Measurements from ENCODE around the gene COL23A1.

Gene COL23A1

GRCh38 chr5:178496214-178496613, 94.0 kb downstream of the COL23A1 start:
- no peak overlapping the region for H3K27ac ChIP-seq (replicated peaks; ENCODE audit: low read length)
- WGBS, 2 donors (ENCODE audit: extremely low coverage in 2 of 2, insufficient read length in 2 of 2, insufficient replicate concordance in 1 of 2), result no CpG with 5 or more reads among the region's 5 CpGs

GRCh38 chr5:178495706-178496105, 94.5 kb downstream of the COL23A1 start:
- no peak overlapping the region for H3K23ac ChIP-seq (ENCODE audit: low read depth, low read length, poor library complexity)
- H2BK5ac ChIP-seq (ENCODE audit: low read length), result no peak overlapping the region
- H3K27ac ChIP-seq (replicated peaks; ENCODE audit: low read length), result no peak overlapping the region
- no peaks in the 10 kb centered on the region for H3K27me3 ChIP-seq (ENCODE audit: control insufficient read depth in 3 of 3, insufficient read depth in 3 of 3, low read depth in 1 of 3, low read length in 3 of 3)
- H3K14ac ChIP-seq (ENCODE audit: low read length), result no peak overlapping the region
- H3K18ac ChIP-seq (ENCODE audit: low read length), result no peak overlapping the region
- no peak overlapping the region for H2BK15ac ChIP-seq (ENCODE audit: low read length)
- H3K9ac ChIP-seq (ENCODE audit: low read depth, low read length, poor library complexity), result no peak overlapping the region
- WGBS, 2 donors (ENCODE audit: extremely low coverage in 2 of 2, insufficient read length in 2 of 2, insufficient replicate concordance in 1 of 2), result no CpG with 5 or more reads among the region's 4 CpGs
- no peak overlapping the region for H3K4ac ChIP-seq (ENCODE audit: low read length)
- no peak overlapping the region for H3K4me2 ChIP-seq (ENCODE audit: insufficient read depth, low read length, poor library complexity, severe bottlenecking)
- no peak overlapping the region for H2BK120ac ChIP-seq (ENCODE audit: low read depth, low read length)
- no peak overlapping the region for H2AFZ ChIP-seq (ENCODE audit: low read length)
- no peak overlapping the region for H4K91ac ChIP-seq (ENCODE audit: low read depth, low read length, poor library complexity)
- no peak overlapping the region for H2AK5ac ChIP-seq (ENCODE audit: low read depth, low read length)
- H3K4me1 ChIP-seq (ENCODE audit: control insufficient read depth in 2 of 2, insufficient read depth in 1 of 2, low read depth in 1 of 2, low read length in 2 of 2), result no peaks in the 10 kb centered on the region
- no peak overlapping the region for H3K4me3 ChIP-seq (ENCODE audit: low read length in 2 of 2)
- DNase-seq (ENCODE audit: low spot score), result no peak
- no peak overlapping the region for H2BK12ac ChIP-seq (ENCODE audit: low read length)
- no peaks in the 10 kb centered on the region for H3K79me1 ChIP-seq (ENCODE audit: low read depth, low read length)
- H4K8ac ChIP-seq (ENCODE audit: low read depth, low read length), result no peak overlapping the region
- no peaks in the 10 kb centered on the region for H3K9me3 ChIP-seq (replicated peaks in 1 of 2; ENCODE audit: control insufficient read depth in 2 of 2, insufficient read depth in 1 of 2, low read depth in 1 of 2, low read length in 2 of 2)
- H3K36me3 ChIP-seq (replicated peaks in 1 of 2; ENCODE audit: control insufficient read depth in 2 of 2, insufficient read depth in 2 of 2, low read length in 2 of 2), result no peaks in the 10 kb centered on the region

More at GRCh38 chr5:178496214-178496613, 94.0 kb downstream of the COL23A1 start:
- Histone ChIP-seq H3K9me3 (replicated peaks in 1 of 2; ENCODE audit: control insufficient read depth in 2 of 2, insufficient read depth in 1 of 2, low read depth in 1 of 2, low read length in 2 of 2) (no peaks in the 10 kb centered on the region), H3K36me3 (replicated peaks in 1 of 2; ENCODE audit: control insufficient read depth in 2 of 2, insufficient read depth in 2 of 2, low read length in 2 of 2) (no peaks in the 10 kb centered on the region), H2BK12ac (ENCODE audit: low read length) (no peak overlapping the region), H3K14ac (ENCODE audit: low read length) (no peak overlapping the region), H4K91ac (ENCODE audit: low read depth, low read length, poor library complexity) (no peak overlapping the region), H3K4ac (ENCODE audit: low read length) (no peak overlapping the region), H3K23ac (ENCODE audit: low read depth, low read length, poor library complexity) (no peak overlapping the region), H3K9ac (ENCODE audit: low read depth, low read length, poor library complexity) (no peak overlapping the region), H3K18ac (ENCODE audit: low read length) (no peak overlapping the region), H2BK120ac (ENCODE audit: low read depth, low read length) (no peak overlapping the region), H3K4me2 (ENCODE audit: insufficient read depth, low read length, poor library complexity, severe bottlenecking) (no peak overlapping the region), H2AFZ (ENCODE audit: low read length) (no peak overlapping the region), H2BK15ac (ENCODE audit: low read length) (no peak overlapping the region), H3K27me3 (ENCODE audit: control insufficient read depth in 3 of 3, insufficient read depth in 3 of 3, low read depth in 1 of 3, low read length in 3 of 3) (no peaks in the 10 kb centered on the region), H2AK5ac (ENCODE audit: low read depth, low read length) (no peak overlapping the region), H3K79me1 (ENCODE audit: low read depth, low read length) (no peaks in the 10 kb centered on the region), H4K8ac (ENCODE audit: low read depth, low read length) (no peak overlapping the region), H3K4me3 (ENCODE audit: low read length in 2 of 2) (no peak overlapping the region), H2BK5ac (ENCODE audit: low read length) (no peak overlapping the region), H3K4me1 (ENCODE audit: control insufficient read depth in 2 of 2, insufficient read depth in 1 of 2, low read depth in 1 of 2, low read length in 2 of 2) (no peaks in the 10 kb centered on the region)
- DNase-seq (ENCODE audit: low spot score), result no peak

- DNase-seq (ENCODE audit: low spot score), result no peak
- no CpG with 5 or more reads among the region's 10 CpGs for WGBS, 2 donors (ENCODE audit: extremely low coverage in 2 of 2, insufficient read length in 2 of 2, insufficient replicate concordance in 1 of 2)
- Histone ChIP-seq H4K8ac (ENCODE audit: low read depth, low read length) (no peak overlapping the region), H3K14ac (ENCODE audit: low read length) (no peak overlapping the region), H3K18ac (ENCODE audit: low read length) (no peak overlapping the region), H3K27ac (replicated peaks; ENCODE audit: low read length) (no peak overlapping the region), H2BK120ac (ENCODE audit: low read depth, low read length) (no peak overlapping the region), H4K91ac (ENCODE audit: low read depth, low read length, poor library complexity) (no peak overlapping the region), H2AFZ (ENCODE audit: low read length) (no peak overlapping the region), H3K4me2 (ENCODE audit: insufficient read depth, low read length, poor library complexity, severe bottlenecking) (no peak overlapping the region), H3K27me3 (ENCODE audit: control insufficient read depth in 3 of 3, insufficient read depth in 3 of 3, low read depth in 1 of 3, low read length in 3 of 3) (no peaks in the 10 kb centered on the region), H3K9me3 (replicated peaks in 1 of 2; ENCODE audit: control insufficient read depth in 2 of 2, insufficient read depth in 1 of 2, low read depth in 1 of 2, low read length in 2 of 2) (peaks cover 0 to 7% of the 10 kb centered on the region in 2 donors), H3K4ac (ENCODE audit: low read length) (no peak overlapping the region), H2BK5ac (ENCODE audit: low read length) (no peak overlapping the region), H3K79me1 (ENCODE audit: low read depth, low read length) (no peaks in the 10 kb centered on the region), H3K23ac (ENCODE audit: low read depth, low read length, poor library complexity) (no peak overlapping the region), H3K4me3 (ENCODE audit: low read length in 2 of 2) (no peak overlapping the region), H3K36me3 (replicated peaks in 1 of 2; ENCODE audit: control insufficient read depth in 2 of 2, insufficient read depth in 2 of 2, low read length in 2 of 2) (no peaks in the 10 kb centered on the region), H3K4me1 (ENCODE audit: control insufficient read depth in 2 of 2, insufficient read depth in 1 of 2, low read depth in 1 of 2, low read length in 2 of 2) (peaks cover 3 to 5% of the 10 kb centered on the region in 2 donors), H2AK5ac (ENCODE audit: low read depth, low read length) (no peak overlapping the region), H2BK15ac (ENCODE audit: low read length) (no peak overlapping the region), H2BK12ac (ENCODE audit: low read length) (no peak overlapping the region), H3K9ac (ENCODE audit: low read depth, low read length, poor library complexity) (no peak overlapping the region)
Measured at GRCh38 chr5:178492278-178492677, 97.9 kb downstream of the COL23A1 start.

- no peak overlapping the region for H2BK15ac ChIP-seq (ENCODE audit: low read length)
- no peak overlapping the region for H2BK5ac ChIP-seq (ENCODE audit: low read length)
- H3K9ac ChIP-seq (ENCODE audit: low read depth, low read length, poor library complexity), result no peak overlapping the region
- no peak overlapping the region for H3K4me3 ChIP-seq (ENCODE audit: low read length in 2 of 2)
- H2AK5ac ChIP-seq (ENCODE audit: low read depth, low read length), result no peak overlapping the region
- no peaks in the 10 kb centered on the region for H3K79me1 ChIP-seq (ENCODE audit: low read depth, low read length)
- H3K23ac ChIP-seq (ENCODE audit: low read depth, low read length, poor library complexity), result no peak overlapping the region
- H3K4me1 ChIP-seq (ENCODE audit: control insufficient read depth in 2 of 2, insufficient read depth in 1 of 2, low read depth in 1 of 2, low read length in 2 of 2), result peaks cover 10 to 11% of the 10 kb centered on the region in 2 donors
- no peak overlapping the region for H3K18ac ChIP-seq (ENCODE audit: low read length)
- no peak overlapping the region for H3K27ac ChIP-seq (replicated peaks; ENCODE audit: low read length)
- H3K4ac ChIP-seq (ENCODE audit: low read length), result no peak overlapping the region
- no peak overlapping the region for H2AFZ ChIP-seq (ENCODE audit: low read length)
- H2BK12ac ChIP-seq (ENCODE audit: low read length), result no peak overlapping the region
- no peaks in the 10 kb centered on the region for H3K36me3 ChIP-seq (replicated peaks in 1 of 2; ENCODE audit: control insufficient read depth in 2 of 2, insufficient read depth in 2 of 2, low read length in 2 of 2)
- H3K4me2 ChIP-seq (ENCODE audit: insufficient read depth, low read length, poor library complexity, severe bottlenecking), result no peak overlapping the region
- H4K8ac ChIP-seq (ENCODE audit: low read depth, low read length), result no peak overlapping the region
- H3K27me3 ChIP-seq (ENCODE audit: control insufficient read depth in 3 of 3, insufficient read depth in 3 of 3, low read depth in 1 of 3, low read length in 3 of 3), result no peaks in the 10 kb centered on the region
- DNase-seq (ENCODE audit: low spot score), result no peak
- H4K91ac ChIP-seq (ENCODE audit: low read depth, low read length, poor library complexity), result no peak overlapping the region
- H3K14ac ChIP-seq (ENCODE audit: low read length), result no peak overlapping the region
- no peak overlapping the region for H2BK120ac ChIP-seq (ENCODE audit: low read depth, low read length)
- no CpG with 5 or more reads among the region's 11 CpGs for WGBS, 2 donors (ENCODE audit: extremely low coverage in 2 of 2, insufficient read length in 2 of 2, insufficient replicate concordance in 1 of 2)
- H3K9me3 ChIP-seq (replicated peaks in 1 of 2; ENCODE audit: control insufficient read depth in 2 of 2, insufficient read depth in 1 of 2, low read depth in 1 of 2, low read length in 2 of 2), result peaks cover 0 to 7% of the 10 kb centered on the region in 2 donors
Measured at GRCh38 chr5:178490935-178491652, 99.1 kb downstream of the COL23A1 start.

Data from neuronal stem cell (in vitro differentiated cells).